ENCODE results near the gene TRPT1. TPM values are rescaled to one million over a fixed set of nuclear protein-coding genes. Genes with fewer than 3 reads are reported as not detected.
A peak's percentile ranks its signal among the peaks of the same experiment; 100 is the strongest.

Gene TRPT1
- 28.5 and 90.3 TPM in 2 replicates for total RNA-seq (2011; cell fraction: chromatin; rRNA removed; ENCODE audit: low replicate concordance)
- 64.9 and 73.8 TPM in 2 replicates for total RNA-seq (2011; cell fraction: nucleolus; rRNA removed)
- total RNA-seq (2011; cell fraction: nucleoplasm; rRNA removed), result 45.8 and 49.8 TPM in 2 replicates
- total RNA-seq (2014; rRNA removed) (27.4 and 37.3 TPM in 2 replicates), total RNA-seq (2014; rRNA removed; fragmentation: Illumina TruSeq; extraction: Trizol) (17.3 and 17.5 TPM in 2 replicates), total RNA-seq (2015; rRNA removed; fragmentation: Illumina TruSeq; extraction: Trizol) (23.1 and 25.3 TPM in 2 replicates), total RNA-seq (2021) (36.1 and 41.7 TPM in 2 replicates), polyA plus RNA-seq (2011; rRNA removed) (23.3 and 42.4 TPM in 2 replicates), polyA plus RNA-seq (2014; fragmentation: Illumina TruSeq; extraction: Trizol) (21.2 and 33.3 TPM in 2 replicates), polyA plus RNA-seq (2014; fragmentation: Nextera tagmentation; extraction: Ambion mirVana) (1 to 10 TPM; 4.6 to 8.1 TPM), polyA plus RNA-seq (2014; rRNA removed) (38.4 and 39.2 TPM in 2 replicates), polyA minus RNA-seq (2011; rRNA and poly(A)+ RNA removed) (12.1 and 14.9 TPM in 2 replicates), Bru-seq, nascent RNA (percentile 73 among the genes with signal in this experiment), BruChase-seq, experiment 1, labeled RNA remaining after a 2-hour chase (percentile 54 among the genes with signal in this experiment), BruChase-seq, experiment 2, labeled RNA remaining after a 6-hour chase (percentile 60 among the genes with signal in this experiment)
- 43.7 and 69.5 TPM in 2 replicates for polyA plus RNA-seq (2011; cell fraction: cytosol; rRNA removed)
- 169 and 180 TPM in 2 replicates for polyA plus RNA-seq (2011; cell fraction: nucleus; rRNA removed)
- polyA plus RNA-seq (2012), result 34.2 and 65.9 TPM in 2 replicates
- polyA minus RNA-seq (2011; cell fraction: cytosol; rRNA and poly(A)+ RNA removed), result 13.6 and 20.9 TPM in 2 replicates
- polyA minus RNA-seq (2011; cell fraction: nucleus; rRNA and poly(A)+ RNA removed), result 22.1 and 30.3 TPM in 2 replicates
- long read RNA-seq, experiment 1, transcript TRPT1-201 (8 exons, 962 nt), result major isoform, 14 of 54 reads
- long read RNA-seq, experiment 1, partial matches to known transcripts, result 9 of 54 reads
- long read RNA-seq, experiment 1, other reads (novel, unspliced or antisense), result 21 of 54 reads
- long read RNA-seq, experiment 2, transcript TRPT1-210 (7 exons, 941 nt), result major isoform, 5 of 32 reads
- long read RNA-seq, experiment 2, transcript TRPT1-201 (8 exons, 962 nt), result major isoform, 5 of 32 reads
- long read RNA-seq, experiment 2, partial matches to known transcripts, result 1 of 32 reads
- long read RNA-seq, experiment 2, other reads (novel, unspliced or antisense), result 19 of 32 reads
- long read RNA-seq, experiment 3, transcript TRPT1-201 (8 exons, 962 nt), result major isoform, 12 of 27 reads
- long read RNA-seq, experiment 3, transcript TRPT1-210 (7 exons, 941 nt), result minor isoform, 5 of 27 reads
- long read RNA-seq, experiment 3, partial matches to known transcripts, result 0 of 27 reads
- long read RNA-seq, experiment 3, other reads (novel, unspliced or antisense), result 7 of 27 reads

GRCh38 chr11:64225608-64226506 lies at the start of gene TRPT1, which contains the start of gene NUDT22:
TRPT1 (minus strand) TSS chr11:64226186; CDS start chr11:64225860, 326 bp downstream.
NUDT22 (plus strand) TSS chr11:64226274; CDS start chr11:64226653, 379 bp downstream.
- TSS peak; percentile 77 for BruUV-seq (replicated peaks)
- intact Hi-C loops (cut with micrococcal nuclease), result no loop called here
- H3K9me1 ChIP-seq (ENCODE audit: control insufficient read depth, insufficient read depth, low read length), result peaks cover 5% of the 10 kb centered on the region
- H4K20me1 ChIP-seq (replicated peaks; ENCODE audit: control insufficient read depth, insufficient read depth, low read length), result no peaks in the 10 kb centered on the region
- peak within 1 kb of the TSS; percentile 83 for H3K4me2 ChIP-seq (ENCODE audit: insufficient read depth, low read length)
- peaks cover 39% of the 10 kb centered on the region for H3K79me2 ChIP-seq (ENCODE audit: control insufficient read depth, insufficient read depth, low read length)
- peak; percentile 85 to 94 (median 90) for DNase-seq (ENCODE audit: extremely low read depth in 1 of 4, low spot score in 3 of 4)
- peak; percentile 75 for FAIRE-seq
- no peaks in the 10 kb centered on the region for H3K27me3 ChIP-seq (ENCODE audit: control insufficient read depth in 2 of 2, insufficient read depth in 2 of 2, low read length in 2 of 2)
- ChIA-PET POLR2A (interaction anchor here (0.7 to 6.3 kb wide), 10 partner anchors 8 to 487 kb away, joined by 3 to 77 read pairs (median 3); partner anchors contain the start of gene FERMT3), CTCF (ENCODE audit: low intra/inter-chr PET ratio) (no interaction called here)
- WGBS (ENCODE audit: insufficient coverage, low coverage, missing lambda C conversion rate), result under 1% methylated on average over 44 of the region's 54 CpGs
- peak; percentile 83 for ATAC-seq
- H3K4me1 ChIP-seq (replicated peaks in 1 of 2; ENCODE audit: control insufficient read depth in 2 of 2, insufficient read depth in 2 of 2, low read length in 2 of 2), result peaks cover 8 to 72% of the 10 kb centered on the region in 2 experiments; a peak in 4 of 5 replicates
- H3K9me3 ChIP-seq (replicated peaks; ENCODE audit: control insufficient read depth, insufficient read depth, low read depth, low read length), result no peaks in the 10 kb centered on the region
- peak within 1 kb of the TSS; percentile 93 for H2AFZ ChIP-seq (ENCODE audit: low read depth, low read length)
- peak within 1 kb of the TSS; percentile 64 for H3K4me3 ChIP-seq
- peaks cover 44% of the 10 kb centered on the region; the same call in 2 of the 3 replicates for H3K36me3 ChIP-seq (ENCODE audit: control insufficient read depth, insufficient read depth, low read length)
- H3K27ac ChIP-seq (ENCODE audit: extremely low read depth, low read depth, low read length), result peak within 1 kb of the TSS; percentile 93
- in situ Hi-C loops (cut with MboI), result no loop called here
- peak within 1 kb of the TSS; percentile 79 to 99 for H3K9ac ChIP-seq (ENCODE audit: insufficient read depth in 1 of 2, low read depth in 2 of 2, low read length in 2 of 2)
- TF ChIP-seq SNIP1 (IDR thresholded peaks at IDR 0.05; ENCODE audit: low read depth) (no peak), VEZF1 (CRISPR knock-in tag; IDR thresholded peaks at IDR 0.05) (peak; percentile 72)
